HL-60/S4 treated with phorbol 12-myristate 13-acetate at 8.2 ng/mL for 4 days and 3 days (cell line): Measurements from ENCODE around the gene PTCD2.

Experiments used
- in situ Hi-C: fragments of 300-500 bp; cut with MboI; formaldehyde crosslinking; loops from 2 replicates; pipeline ENCODE4 v1.15.0; 2022; ENCODE audit warnings: low sequenced_read_pairs

Gene PTCD2

DNA sequence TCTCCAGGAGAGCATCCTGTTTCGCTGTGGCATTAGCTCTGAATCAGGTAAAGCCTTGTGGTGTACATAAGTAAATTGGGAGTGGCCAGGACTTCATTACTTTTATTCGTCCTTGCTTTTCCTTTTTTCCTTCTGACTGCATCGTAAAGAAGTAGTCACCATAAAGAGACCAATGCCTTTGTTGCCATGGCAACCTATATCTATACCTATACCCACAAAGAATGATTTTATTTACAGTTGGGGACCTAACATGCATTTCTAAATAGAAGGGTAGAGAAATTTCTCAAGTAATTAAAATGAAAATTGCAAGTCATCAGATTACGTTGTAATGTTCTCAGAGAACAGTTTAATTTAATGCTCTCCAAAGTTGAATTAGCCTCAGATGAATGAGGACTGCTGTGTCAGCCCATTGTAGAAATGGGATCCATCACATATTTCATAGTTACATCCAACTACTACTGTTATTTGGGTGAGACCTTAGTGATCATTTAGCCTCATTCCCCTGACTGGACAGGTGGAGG, 18.6 kb downstream of the PTCD2 start:
- in situ Hi-C loops: no loop called here

DNA sequence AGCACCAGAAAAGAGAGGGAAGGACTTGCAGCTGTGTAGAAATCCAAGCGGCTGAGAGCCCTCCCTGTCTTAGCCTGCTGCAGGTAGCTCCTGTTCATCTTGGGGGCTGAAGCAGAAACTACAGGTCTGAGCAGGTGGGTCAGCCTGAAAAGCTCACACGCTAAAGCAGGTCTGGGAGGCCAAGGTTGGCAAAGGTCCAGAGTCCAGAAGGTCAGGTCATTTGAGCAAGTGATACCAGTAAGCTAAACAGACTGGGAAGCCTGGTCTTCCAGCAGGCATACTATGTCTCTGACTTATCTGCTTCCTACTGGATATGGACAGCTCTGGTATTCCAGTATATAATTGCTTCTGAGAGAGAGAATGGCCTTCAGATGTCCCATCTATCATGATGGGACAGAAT, 26.2 kb downstream of the PTCD2 start:
- in situ Hi-C loops: no loop called here

DNA sequence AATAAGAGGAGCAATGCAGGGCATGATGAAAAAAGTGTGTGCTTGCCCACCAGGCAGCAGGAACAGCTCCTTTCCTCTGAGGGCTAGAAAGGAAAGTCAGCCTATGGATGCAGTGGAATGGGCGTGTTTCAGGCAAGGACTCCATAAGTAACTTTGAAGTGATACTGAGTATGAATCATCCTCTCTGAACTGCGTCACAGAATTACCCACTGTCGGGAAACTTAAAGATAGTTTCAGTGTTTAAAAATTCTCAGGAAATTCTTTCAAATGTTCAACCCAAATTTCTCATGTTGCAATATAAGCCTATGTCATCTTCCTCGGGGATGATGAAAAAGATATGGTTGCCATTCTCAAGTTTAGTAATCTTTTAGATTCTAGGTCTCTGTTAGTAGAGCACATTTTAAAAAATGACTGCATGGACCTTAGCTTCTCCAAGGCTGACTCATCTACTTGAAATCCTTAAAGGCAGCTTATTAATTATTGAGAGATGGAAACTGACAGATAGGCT, 27.7 kb downstream of the PTCD2 start:
- in situ Hi-C loops: no loop called here

- in situ Hi-C loops: loop anchor here (25.0 kb wide), 1 partner anchor 161 kb away; the partner anchor contains the start of gene ZNF366
These were observed 31.2 kb downstream of the PTCD2 start for GRCh38 chr5:72351376-72351775.

- in situ Hi-C loops: loop anchor here (25.0 kb wide), 1 partner anchor 160 kb away; the partner anchor contains the start of gene ZNF366
These were observed 32.4 kb downstream of the PTCD2 start for GRCh38 chr5:72352616-72353015.

- in situ Hi-C loops: loop anchor here (25.0 kb wide), 1 partner anchor 159 kb away; the partner anchor contains the start of gene ZNF366
These were observed 32.9 kb downstream of the PTCD2 start for GRCh38 chr5:72353046-72353445.

DNA sequence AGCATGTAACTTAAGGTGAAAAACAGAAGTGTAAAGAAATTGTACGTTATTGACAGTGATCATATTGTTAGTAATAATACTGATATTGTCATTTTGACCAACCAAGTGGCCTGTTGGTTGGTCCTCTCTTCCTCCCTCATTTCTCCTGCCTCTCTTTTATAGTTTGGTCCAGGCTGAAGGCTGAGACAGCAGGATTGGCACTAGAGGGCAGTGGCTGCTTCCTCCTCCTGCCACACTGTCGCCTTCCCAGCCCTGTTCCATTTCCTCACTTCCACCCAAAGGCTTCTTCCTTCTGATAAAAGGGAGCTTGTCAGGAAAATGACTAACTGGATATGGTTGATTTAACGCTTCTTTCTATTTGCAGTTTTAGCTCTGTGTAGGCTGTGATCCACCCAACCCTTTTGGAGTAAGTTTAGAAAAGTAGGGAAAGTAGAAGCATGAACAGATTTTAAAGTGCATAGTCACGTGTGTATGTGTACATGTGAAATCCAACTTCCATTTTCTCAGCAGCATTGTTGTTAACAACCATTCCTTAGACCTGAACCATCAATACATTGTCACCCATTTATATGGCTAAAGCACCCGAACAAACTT, 35.6 kb downstream of the PTCD2 start:
- in situ Hi-C loops: loop anchor here (25.0 kb wide), 1 partner anchor 156 kb away; the partner anchor contains the start of gene ZNF366

DNA sequence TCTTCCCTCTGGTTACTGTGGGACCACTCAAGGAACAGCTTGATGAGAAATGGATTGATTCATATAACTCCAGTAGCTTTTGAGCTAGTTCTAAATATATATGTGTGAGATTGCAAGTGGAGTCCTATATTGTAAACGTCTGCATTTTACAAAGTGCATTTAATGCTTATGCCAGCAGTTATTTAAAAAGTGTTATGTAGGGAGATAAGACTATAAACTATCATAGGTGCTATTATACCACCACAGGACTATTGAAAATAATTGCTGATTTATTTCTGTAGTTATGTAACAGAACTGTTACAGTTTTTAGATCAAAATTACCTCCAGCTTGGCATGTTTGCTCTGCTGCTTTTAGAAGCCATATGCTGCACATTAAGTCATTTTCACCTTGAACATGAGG, 36.2 kb downstream of the PTCD2 start:
- in situ Hi-C loops: loop anchor here (25.0 kb wide), 1 partner anchor 156 kb away; the partner anchor contains the start of gene ZNF366

- in situ Hi-C loops: loop anchor here (25.0 kb wide), 1 partner anchor 153 kb away; the partner anchor contains the start of gene ZNF366
These were observed 38.8 kb downstream of the PTCD2 start for GRCh38 chr5:72358925-72359324.

DNA sequence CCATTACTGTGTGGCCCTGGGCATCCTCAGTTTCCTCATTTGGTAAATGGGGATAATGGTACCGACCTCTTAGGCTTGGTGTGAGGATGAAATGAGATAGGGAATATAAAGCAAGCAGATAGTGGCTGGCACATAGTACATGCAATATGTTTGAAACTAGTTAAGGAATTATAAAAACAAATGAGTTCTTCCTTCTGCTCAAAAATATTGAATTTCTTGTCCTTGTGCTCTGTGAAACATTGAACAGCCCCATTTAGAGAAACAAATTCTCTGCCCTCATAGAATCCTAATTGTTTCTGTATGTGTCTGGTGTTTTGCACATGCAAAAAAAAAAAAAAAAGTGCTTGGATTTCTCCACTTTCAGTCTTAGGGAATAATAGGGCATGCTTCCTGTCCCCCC, 39.7 kb downstream of the PTCD2 start:
- in situ Hi-C loops: loop anchor here (25.0 kb wide), 1 partner anchor 152 kb away; the partner anchor contains the start of gene ZNF366

- in situ Hi-C loops: loop anchor here (25.0 kb wide), 1 partner anchor 149 kb away; the partner anchor contains the start of gene ZNF366
These were observed 43.1 kb downstream of the PTCD2 start for GRCh38 chr5:72363166-72363802.

- in situ Hi-C loops: loop anchor here (25.0 kb wide), 1 partner anchor 148 kb away; the partner anchor contains the start of gene ZNF366
These were observed 44.0 kb downstream of the PTCD2 start for GRCh38 chr5:72364171-72364570.

- in situ Hi-C loops: loop anchor here (25.0 kb wide), 1 partner anchor 147 kb away; the partner anchor contains the start of gene ZNF366
These were observed 44.8 kb downstream of the PTCD2 start for GRCh38 chr5:72364951-72365350.

DNA sequence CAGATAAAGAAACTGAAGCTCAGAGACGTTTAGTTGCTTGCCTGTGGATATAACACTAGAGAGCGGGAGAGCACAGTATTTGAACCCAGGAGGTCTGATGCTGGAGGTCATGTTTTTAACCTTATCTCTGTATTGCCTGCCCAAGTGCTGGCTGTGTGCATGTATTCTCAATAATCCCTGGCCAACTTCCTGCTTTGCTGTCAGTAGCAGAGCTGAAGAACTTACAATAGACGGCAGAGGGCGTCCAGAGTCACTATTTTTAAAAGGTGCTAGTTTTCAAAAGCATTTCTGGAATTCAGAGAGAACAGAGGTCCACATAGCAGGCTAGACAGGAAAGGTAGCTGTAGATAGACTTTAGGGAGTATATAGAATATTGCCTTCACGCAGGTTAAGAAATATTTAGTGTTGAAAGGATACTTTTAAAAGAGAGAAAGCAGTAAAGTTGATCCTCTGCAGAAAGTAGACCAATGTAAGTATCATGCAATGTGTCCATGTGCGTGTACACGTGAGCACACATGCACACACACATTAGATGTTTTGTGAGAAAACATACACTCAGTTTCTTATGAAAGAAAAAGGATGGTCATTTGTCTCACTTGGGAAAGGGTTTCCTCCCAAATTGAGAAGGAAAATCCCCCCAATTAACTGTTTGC, 46.3 kb downstream of the PTCD2 start:
- in situ Hi-C loops: loop anchor here (25.0 kb wide), 1 partner anchor 146 kb away; the partner anchor contains the start of gene ZNF366

GRCh38 chr5:72368271-72368670, 48.1 kb downstream of the PTCD2 start:
- in situ Hi-C loops: loop anchor here (25.0 kb wide), 1 partner anchor 144 kb away; the partner anchor contains the start of gene ZNF366

- in situ Hi-C loops: loop anchor here (25.0 kb wide), 1 partner anchor 143 kb away; the partner anchor contains the start of gene ZNF366
These were observed 49.1 kb downstream of the PTCD2 start for GRCh38 chr5:72369301-72369700.

DNA sequence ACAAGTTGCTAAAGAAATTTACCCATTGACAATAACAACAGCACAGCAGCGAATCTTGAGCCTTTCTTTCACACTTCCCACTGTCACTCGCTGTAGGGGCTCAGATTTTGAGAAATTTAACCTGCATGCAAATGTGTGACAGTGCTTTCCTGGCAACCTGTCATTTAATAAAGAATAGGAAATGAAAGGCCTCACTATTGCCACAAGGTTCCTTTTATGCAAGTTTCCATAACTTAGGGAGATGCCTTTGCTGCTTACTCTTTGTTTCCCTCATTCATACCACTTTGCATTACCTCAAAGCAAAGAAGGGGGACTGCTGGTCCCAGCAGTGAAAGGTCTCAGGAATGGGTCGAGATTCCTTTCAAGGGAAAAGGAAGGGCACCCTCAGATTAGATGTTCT, 49.5 kb downstream of the PTCD2 start:
- in situ Hi-C loops: loop anchor here (25.0 kb wide), 1 partner anchor 143 kb away; the partner anchor contains the start of gene ZNF366

- in situ Hi-C loops: loop anchor here (25.0 kb wide), 1 partner anchor 140 kb away; the partner anchor contains the start of gene ZNF366
These were observed 52.2 kb downstream of the PTCD2 start for GRCh38 chr5:72372331-72372730.

DNA sequence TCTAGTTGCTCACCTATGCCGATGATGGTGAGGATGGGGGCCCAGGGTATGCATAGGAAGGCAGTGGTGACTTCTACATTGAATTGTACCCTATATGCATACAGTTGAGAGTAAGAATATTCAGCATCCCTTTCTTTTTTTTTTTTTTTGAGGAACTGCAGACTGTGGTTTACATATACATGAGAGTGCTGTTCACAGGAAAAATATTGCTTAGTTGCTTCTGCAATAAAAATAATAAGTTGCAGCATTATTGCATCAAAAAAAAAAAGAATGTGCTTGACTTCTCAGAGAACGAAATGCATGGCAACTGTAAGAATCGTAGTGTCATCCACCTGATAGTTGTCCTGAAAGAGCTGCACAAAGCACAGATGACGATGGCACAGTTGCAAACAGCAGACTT, 52.8 kb downstream of the PTCD2 start:
- in situ Hi-C loops: loop anchor here (25.0 kb wide), 1 partner anchor 139 kb away; the partner anchor contains the start of gene ZNF366

GRCh38 chr5:72374844-72375243, 54.7 kb downstream of the PTCD2 start:
- in situ Hi-C loops: loop anchor here (25.0 kb wide), 1 partner anchor 137 kb away; the partner anchor contains the start of gene ZNF366
